ENCODE data around the gene APOM. TPM values are rescaled to one million over a fixed set of nuclear protein-coding genes. Genes with fewer than 3 reads are reported as not detected.

APOM gene
- total and polyA plus RNA-seq, 2 donors from 2014 or later: 4.6 to 154 TPM

DNA sequence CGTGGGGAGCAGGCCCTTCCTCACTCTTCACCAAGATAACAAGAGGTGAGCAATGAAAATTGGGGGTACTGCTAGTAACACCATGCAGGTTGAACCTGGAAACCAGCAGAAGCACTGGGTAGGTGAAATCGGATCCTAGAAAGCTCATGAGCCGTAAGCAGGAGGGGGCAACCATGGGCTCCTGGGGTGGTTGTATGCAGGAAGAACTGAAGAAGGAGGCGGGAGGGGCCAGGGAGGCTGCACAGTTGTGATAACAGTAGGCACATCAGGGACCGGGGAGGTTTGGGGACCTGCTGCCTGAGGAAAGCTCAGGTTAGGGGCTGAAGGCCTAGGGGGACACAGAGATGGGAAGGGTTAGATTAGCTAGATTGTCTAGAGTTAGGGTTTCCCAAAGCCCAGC lies 30.8 kb downstream of the APOM start:
- no peak for DNase-seq
- no peaks in the 10 kb centered on the region for H3K9me3 ChIP-seq (ENCODE audit: control insufficient read depth in 2 of 3, insufficient read depth in 1 of 3, low read length in 3 of 3)
- H3K36me3 ChIP-seq (ENCODE audit: control insufficient read depth in 2 of 3, insufficient read depth in 3 of 3, low read length in 3 of 3): peaks cover 0 to 42% (median 34%) of the 10 kb centered on the region in 3 donors
- H3K4me3 ChIP-seq (ENCODE audit: low read length in 3 of 3): no peak overlapping the region
- FAIRE-seq: no peak
- H3K27ac ChIP-seq (ENCODE audit: low read depth in 2 of 2, low read length in 2 of 2): no peak overlapping the region
- TF ChIP-seq, protein P1, sequence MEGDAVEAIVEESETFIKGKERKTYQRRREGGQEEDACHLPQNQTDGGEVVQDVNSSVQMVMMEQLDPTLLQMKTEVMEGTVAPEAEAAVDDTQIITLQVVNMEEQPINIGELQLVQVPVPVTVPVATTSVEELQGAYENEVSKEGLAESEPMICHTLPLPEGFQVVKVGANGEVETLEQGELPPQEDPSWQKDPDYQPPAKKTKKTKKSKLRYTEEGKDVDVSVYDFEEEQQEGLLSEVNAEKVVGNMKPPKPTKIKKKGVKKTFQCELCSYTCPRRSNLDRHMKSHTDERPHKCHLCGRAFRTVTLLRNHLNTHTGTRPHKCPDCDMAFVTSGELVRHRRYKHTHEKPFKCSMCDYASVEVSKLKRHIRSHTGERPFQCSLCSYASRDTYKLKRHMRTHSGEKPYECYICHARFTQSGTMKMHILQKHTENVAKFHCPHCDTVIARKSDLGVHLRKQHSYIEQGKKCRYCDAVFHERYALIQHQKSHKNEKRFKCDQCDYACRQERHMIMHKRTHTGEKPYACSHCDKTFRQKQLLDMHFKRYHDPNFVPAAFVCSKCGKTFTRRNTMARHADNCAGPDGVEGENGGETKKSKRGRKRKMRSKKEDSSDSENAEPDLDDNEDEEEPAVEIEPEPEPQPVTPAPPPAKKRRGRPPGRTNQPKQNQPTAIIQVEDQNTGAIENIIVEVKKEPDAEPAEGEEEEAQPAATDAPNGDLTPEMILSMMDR (IDR thresholded peaks at IDR 0.05; ENCODE audit: borderline replicate concordance, extremely low read depth, insufficient read depth): no peak
- intact Hi-C loops (cut with DNase I): no loop called here
- no peaks in the 10 kb centered on the region for H3K27me3 ChIP-seq (ENCODE audit: control insufficient read depth, insufficient read depth, low read length)
- peaks cover 0 to 3% (median 2%) of the 10 kb centered on the region in 3 donors for H3K4me1 ChIP-seq (ENCODE audit: control insufficient read depth in 2 of 3, insufficient read depth in 2 of 3, low read depth in 1 of 3, low read length in 3 of 3)
- no peak overlapping the region for H3K9ac ChIP-seq (ENCODE audit: low read length in 3 of 3)

DNA sequence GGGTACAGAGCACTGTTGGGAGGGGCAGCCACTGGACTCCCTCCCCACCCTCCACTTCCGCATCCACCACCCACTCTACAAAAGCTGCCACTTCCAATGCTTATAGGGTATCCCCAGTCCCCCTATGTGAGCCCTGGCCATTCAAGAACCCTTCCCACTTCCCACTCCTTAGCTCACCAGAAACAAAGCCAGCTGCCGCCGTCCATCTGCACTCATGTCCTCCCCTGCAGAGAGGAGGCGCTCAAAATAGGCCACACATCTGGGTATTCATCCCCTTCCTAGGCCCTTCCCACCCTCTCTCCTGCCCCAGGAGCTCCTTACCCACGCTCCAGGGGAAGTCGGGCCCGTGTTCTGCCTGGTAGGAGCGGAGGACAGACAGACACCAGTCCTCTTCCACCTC lies 31.6 kb downstream of the APOM start:
- H3K4me1 ChIP-seq (ENCODE audit: control insufficient read depth in 2 of 3, insufficient read depth in 2 of 3, low read depth in 1 of 3, low read length in 3 of 3): peaks cover 0 to 2% (median 0%) of the 10 kb centered on the region in 3 donors
- no peak for FAIRE-seq
- H3K27ac ChIP-seq (ENCODE audit: low read depth in 2 of 2, low read length in 2 of 2): no peak overlapping the region
- no peak overlapping the region for H3K4me3 ChIP-seq (ENCODE audit: low read length in 3 of 3)
- no peak for DNase-seq
- no peaks in the 10 kb centered on the region for H3K9me3 ChIP-seq (ENCODE audit: control insufficient read depth in 2 of 3, insufficient read depth in 1 of 3, low read length in 3 of 3)
- intact Hi-C loops (cut with DNase I): no loop called here
- H3K27me3 ChIP-seq (ENCODE audit: control insufficient read depth, insufficient read depth, low read length): no peaks in the 10 kb centered on the region
- no peak overlapping the region for H3K9ac ChIP-seq (ENCODE audit: low read length in 3 of 3)
- TF ChIP-seq, protein P1 (IDR thresholded peaks at IDR 0.05; ENCODE audit: borderline replicate concordance, extremely low read depth, insufficient read depth): no peak
- H3K36me3 ChIP-seq (ENCODE audit: control insufficient read depth in 2 of 3, insufficient read depth in 3 of 3, low read length in 3 of 3): peaks cover 0 to 46% (median 39%) of the 10 kb centered on the region in 3 donors

GRCh38 chr6:31687860-31688693 lies 32.4 kb downstream of the APOM start:
- Histone ChIP-seq H3K9me3 (ENCODE audit: control insufficient read depth in 2 of 3, insufficient read depth in 1 of 3, low read length in 3 of 3) (no peaks in the 10 kb centered on the region), H3K36me3 (ENCODE audit: control insufficient read depth in 2 of 3, insufficient read depth in 3 of 3, low read length in 3 of 3) (peaks cover 2 to 46% (median 40%) of the 10 kb centered on the region in 3 donors), H3K27me3 (ENCODE audit: control insufficient read depth, insufficient read depth, low read length) (no peaks in the 10 kb centered on the region), H3K27ac (ENCODE audit: low read depth in 2 of 2, low read length in 2 of 2) (no peak overlapping the region), H3K4me1 (ENCODE audit: control insufficient read depth in 2 of 3, insufficient read depth in 2 of 3, low read depth in 1 of 3, low read length in 3 of 3) (peaks cover 0 to 2% (median 0%) of the 10 kb centered on the region in 3 donors), H3K4me3 (ENCODE audit: low read length in 3 of 3) (no peak overlapping the region), H3K9ac (ENCODE audit: low read length in 3 of 3) (no peak overlapping the region)
- intact Hi-C loops (cut with DNase I): no loop called here
- TF ChIP-seq, protein P1 (IDR thresholded peaks at IDR 0.05; ENCODE audit: borderline replicate concordance, extremely low read depth, insufficient read depth): no peak
- FAIRE-seq (no peak), DNase-seq (no peak)
